NB4 (cell line): ENCODE results near the gene PPP1R13L.

Source experiments
- DNase-seq: peaks from one replicate; pipeline ENCODE4 v3.0.0; 2010; ENCODE audit warnings: low read depth
- H3K4me3 ChIP-seq: one replicate; pipeline ENCODE4 v1.5.1; 2011; ENCODE audit warnings: mild to moderate bottlenecking, low read depth, low read length, moderate library complexity
- CTCF ChIP-seq: IDR thresholded peaks from one replicate; pipeline ENCODE4 v1.5.1; 2012; ENCODE audit warnings: low read depth, low read length
- MAX ChIP-seq: IDR thresholded peaks from 2 replicates; pipeline ENCODE4 v1.6.1; 2011; ENCODE audit warnings: low read depth, low read length
- MYC ChIP-seq: IDR thresholded peaks from 2 replicates; pipeline ENCODE4 v1.6.1; 2011; ENCODE audit warnings: low read depth, low read length
- POLR2A ChIP-seq: IDR thresholded peaks from 2 replicates; pipeline ENCODE4 v1.6.1; 2011; ENCODE audit warnings: mild to moderate bottlenecking; ENCODE audit not compliant: insufficient read length; ENCODE audit errors: extremely low read depth

PPP1R13L gene

GRCh38 chr19:45404557-45405434 is at the start of gene PPP1R13L:
TSS of gene PPP1R13L (minus strand) at chr19:45405069. CDS start at chr19:45398318, 6,751 bp downstream.
- DNase-seq, result peak; percentile 13
- TF ChIP-seq POLR2A, result no peak
- no peak for TF ChIP-seq MYC
- TF ChIP-seq MAX, result no peak
- TF ChIP-seq CTCF, result no peak
- peak within 1 kb of the TSS; percentile 88 for H3K4me3 ChIP-seq

GRCh38 chr19:45451850-45452387 is 47.0 kb upstream of the PPP1R13L start:
- TF ChIP-seq CTCF, result no peak
- no peak for TF ChIP-seq MAX
- no peak for TF ChIP-seq MYC
- TF ChIP-seq POLR2A, result no peak

GRCh38 chr19:45451131-45451849 is 46.4 kb upstream of the PPP1R13L start:
- peak; percentile 30 for DNase-seq

More at GRCh38 chr19:45451850-45452387, 47.0 kb upstream of the PPP1R13L start:
- DNase-seq, result no peak
- no peak overlapping the region for H3K4me3 ChIP-seq

GRCh38 chr19:45450012-45450333 is 45.1 kb upstream of the PPP1R13L start:
- TF ChIP-seq MYC, result 0 out of 2 replicates have a peak, but pooled peaks have one; percentile 42
- TF ChIP-seq CTCF, result no peak
- TF ChIP-seq POLR2A, result no peak
- TF ChIP-seq MAX, result peak; percentile 50
- peak overlapping the region; percentile 53 for H3K4me3 ChIP-seq
- no peak for DNase-seq

More at GRCh38 chr19:45451131-45451849, 46.4 kb upstream of the PPP1R13L start:
- TF ChIP-seq MAX (no peak), POLR2A (no peak), MYC (no peak), CTCF (no peak)
- peak overlapping the region; percentile 25 for H3K4me3 ChIP-seq

GRCh38 chr19:45448887-45449299 is 44.0 kb upstream of the PPP1R13L start:
- no peak overlapping the region for H3K4me3 ChIP-seq
- no peak for DNase-seq

More at GRCh38 chr19:45448887-45449299, 44.0 kb upstream of the PPP1R13L start:
- TF ChIP-seq MYC, result no peak
- TF ChIP-seq POLR2A, result no peak
- TF ChIP-seq MAX, result no peak
- TF ChIP-seq CTCF, result no peak
